Measurements from ENCODE around the gene C16orf95. TPM values are rescaled to one million over a fixed set of nuclear protein-coding genes. Genes with fewer than 3 reads are reported as not detected.

The C16orf95 gene
- total RNA-seq, 1 donor from 2014 or later = 2.0 TPM

GRCh38 chr16:87254734-87255133, 62.5 kb downstream of the C16orf95 start:
- no peak for DNase-seq (ENCODE audit: low read depth in 2 of 2)

- DNase-seq (ENCODE audit: low read depth in 2 of 2) = no peak
Observed at GRCh38 chr16:87254296-87254695, 62.9 kb downstream of the C16orf95 start.

- DNase-seq (ENCODE audit: low read depth in 2 of 2) = no peak
Observed at GRCh38 chr16:87253536-87253935, 63.7 kb downstream of the C16orf95 start.

Other genes starting within 250 kb of the C16orf95 start
- gene FBXO31, start 66.4 kb upstream of the C16orf95 start, total RNA-seq = 14.8 and 18.5 TPM in 2 replicates
- 16.6 and 21.6 TPM in 2 replicates for gene MAP1LC3B, start 74.9 kb upstream of the C16orf95 start, total RNA-seq
- gene ZCCHC14, start 175.6 kb upstream of the C16orf95 start, total RNA-seq = 5.8 and 6.1 TPM in 2 replicates